ENCODE data around the gene KDM4C. TPM values are rescaled to one million over a fixed set of nuclear protein-coding genes. Genes with fewer than 3 reads are reported as not detected.

The KDM4C gene
- total RNA-seq, 2 donors from 2014 or later = 13.2 to 18.1 TPM

GRCh38 chr9:7130266-7130820, 372.6 kb downstream of the KDM4C start:
- intact Hi-C loops (cut with DNase I) = no loop called here
- DNase-seq (no peak), ATAC-seq (no peak)

- DNase-seq (no peak), ATAC-seq (no peak)
- intact Hi-C loops (cut with DNase I) = no loop called here
Measured at GRCh38 chr9:7132605-7133004, 374.8 kb downstream of the KDM4C start.

GRCh38 chr9:7135735-7136134, 378.0 kb downstream of the KDM4C start:
- ATAC-seq (no peak), DNase-seq (no peak)
- intact Hi-C loops (cut with DNase I) = no loop called here

- peak in 1 of 2 donors; percentile 51 for ATAC-seq
- intact Hi-C loops (cut with DNase I) = no loop called here
Measured at GRCh38 chr9:7137040-7137439, 379.3 kb downstream of the KDM4C start.

GRCh38 chr9:7137571-7137970, 379.8 kb downstream of the KDM4C start:
- ATAC-seq (no peak), DNase-seq (no peak)
- intact Hi-C loops (cut with DNase I) = no loop called here

More at GRCh38 chr9:7137040-7137439, 379.3 kb downstream of the KDM4C start:
- DNase-seq = no peak

GRCh38 chr9:7139886-7140285, 382.1 kb downstream of the KDM4C start:
- intact Hi-C loops (cut with DNase I) = no loop called here
- DNase-seq (no peak), ATAC-seq (no peak)

- intact Hi-C loops (cut with DNase I) = no loop called here
Measured at GRCh38 chr9:7140401-7140800, 382.6 kb downstream of the KDM4C start.

GRCh38 chr9:7143645-7144200, 385.9 kb downstream of the KDM4C start:
- DNase-seq (no peak), ATAC-seq (no peak)
- intact Hi-C loops (cut with DNase I) = no loop called here

More at GRCh38 chr9:7140401-7140800, 382.6 kb downstream of the KDM4C start:
- no peak for ATAC-seq
- no peak for DNase-seq

- no peak for DNase-seq
- intact Hi-C loops (cut with DNase I) = no loop called here
- ATAC-seq = peak in 1 of 2 donors; percentile 42
Measured at GRCh38 chr9:7144265-7145046, 386.7 kb downstream of the KDM4C start.

GRCh38 chr9:7145361-7146069, 387.7 kb downstream of the KDM4C start:
- DNase-seq (no peak), ATAC-seq (no peak)
- intact Hi-C loops (cut with DNase I) = no loop called here

GRCh38 chr9:7146582-7146981, 388.8 kb downstream of the KDM4C start:
- intact Hi-C loops (cut with DNase I) = no loop called here
- no peak for ATAC-seq
- no peak for DNase-seq

GRCh38 chr9:7147121-7148090, 389.6 kb downstream of the KDM4C start:
- peak; percentile 69 for DNase-seq
- ATAC-seq = peak; percentile 83 to 86
- intact Hi-C loops (cut with DNase I) = no loop called here

- peak; percentile 6 to 39 for ATAC-seq
- DNase-seq = no peak
- intact Hi-C loops (cut with DNase I) = no loop called here
Measured at GRCh38 chr9:7148243-7148765, 390.5 kb downstream of the KDM4C start.

- ATAC-seq = no peak
- no peak for DNase-seq
- intact Hi-C loops (cut with DNase I) = no loop called here
Measured at GRCh38 chr9:7149258-7149657, 391.5 kb downstream of the KDM4C start.

GRCh38 chr9:7150153-7150890, 392.5 kb downstream of the KDM4C start:
- intact Hi-C loops (cut with DNase I) = no loop called here
- no peak for ATAC-seq
- no peak for DNase-seq

- intact Hi-C loops (cut with DNase I) = no loop called here
- DNase-seq (no peak), ATAC-seq (peak in 1 of 2 donors; percentile 29)
Measured at GRCh38 chr9:7153134-7153533, 395.4 kb downstream of the KDM4C start.

GRCh38 chr9:7153566-7153965, 395.8 kb downstream of the KDM4C start:
- DNase-seq = no peak
- intact Hi-C loops (cut with DNase I) = no loop called here

More at GRCh38 chr9:7153566-7153965, 395.8 kb downstream of the KDM4C start:
- ATAC-seq = peak; percentile 48 to 80
